ENCODE data around the gene MYBL2.
A peak's percentile ranks its signal among the peaks of the same experiment; 100 is the strongest.
"Not testable (repeated sequence)": the region's sequence is repeated elsewhere in the genome, so short reads cannot be mapped to it uniquely, and the experiment has no call there.

Gene MYBL2

DNA sequence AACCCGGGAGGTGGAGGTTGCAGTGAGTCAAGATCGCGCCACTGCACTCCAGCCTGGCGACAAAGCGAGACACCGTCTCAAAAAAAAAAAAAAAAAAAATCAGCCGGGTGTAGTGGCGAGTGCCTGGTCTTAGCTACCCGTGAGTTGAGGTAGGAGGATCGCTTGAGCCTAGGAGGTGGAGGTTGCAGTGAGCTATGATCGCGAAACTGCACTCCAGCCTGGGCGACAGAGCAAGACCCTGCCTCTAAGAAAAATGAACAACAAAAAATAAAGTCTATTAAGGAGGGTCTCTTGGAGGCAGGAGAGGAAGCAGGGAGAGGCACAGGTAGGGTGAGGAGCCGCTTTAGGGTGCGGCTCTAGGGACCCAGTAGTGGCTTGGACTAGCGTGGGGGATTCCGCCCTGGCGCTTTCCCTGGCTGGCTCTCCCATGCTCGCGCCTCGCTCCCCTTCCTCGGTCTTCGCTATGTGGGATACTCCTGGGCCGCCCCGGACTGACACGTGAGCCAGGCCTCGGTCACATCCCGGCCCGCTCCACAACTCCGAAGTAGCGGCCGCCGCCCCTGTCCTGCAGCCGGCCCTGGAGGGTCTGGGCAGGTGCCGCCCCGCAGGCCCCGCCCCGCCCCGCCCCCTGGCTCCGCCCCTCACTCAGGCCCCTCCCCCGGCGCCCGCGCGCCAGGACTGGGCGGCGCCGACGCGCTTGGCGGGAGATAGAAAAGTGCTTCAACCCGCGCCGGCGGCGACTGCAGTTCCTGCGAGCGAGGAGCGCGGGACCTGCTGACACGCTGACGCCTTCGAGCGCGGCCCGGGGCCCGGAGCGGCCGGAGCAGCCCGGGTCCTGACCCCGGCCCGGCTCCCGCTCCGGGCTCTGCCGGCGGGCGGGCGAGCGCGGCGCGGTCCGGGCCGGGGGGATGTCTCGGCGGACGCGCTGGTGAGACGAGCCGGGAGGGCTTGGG lies at the start of gene MYBL2:
TSS of gene MYBL2 (plus strand) at position 739 of the 953 bp plus-strand sequence. CDS start at position 909, 170 bp downstream.
- no peaks in the 10 kb centered on the region for H3K4me1 ChIP-seq (ENCODE audit: control insufficient read depth, low read depth, low read length)
- H3K27ac ChIP-seq (ENCODE audit: low read length), result peak within 1 kb of the TSS; percentile 41

DNA sequence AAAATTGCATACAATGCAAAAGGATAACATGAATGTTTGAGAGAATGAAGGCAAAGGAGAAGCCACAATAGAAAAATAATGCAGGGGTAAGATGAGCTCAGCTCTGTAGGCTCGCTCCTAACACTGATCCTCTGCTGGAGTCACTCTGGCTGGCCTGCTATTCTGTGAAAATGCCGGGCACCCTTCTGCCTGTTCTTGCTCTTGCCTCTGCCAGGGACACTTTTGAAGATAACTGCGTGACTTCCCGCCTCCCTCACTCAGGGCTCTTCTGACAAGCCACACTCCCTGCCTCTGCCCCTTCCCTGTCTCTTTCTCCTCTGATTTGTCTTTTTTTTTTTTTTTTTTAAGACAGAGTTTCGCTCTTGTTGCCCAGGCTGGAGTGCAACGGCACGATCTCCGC lies 35.3 kb upstream of the MYBL2 start:
- H3K27ac ChIP-seq (ENCODE audit: low read length), result no peak overlapping the region
- H3K9ac ChIP-seq (ENCODE audit: low read length), result no peak overlapping the region
- no peak overlapping the region for H3K4me3 ChIP-seq (ENCODE audit: low read length)
- H3K4me1 ChIP-seq (ENCODE audit: control insufficient read depth, low read depth, low read length), result no peaks in the 10 kb centered on the region
- H3K36me3 ChIP-seq (ENCODE audit: control insufficient read depth, low read depth, low read length), result peaks cover 22% of the 10 kb centered on the region
- no peaks in the 10 kb centered on the region for H3K9me3 ChIP-seq (ENCODE audit: control insufficient read depth, low read depth, low read length)
- no peaks in the 10 kb centered on the region for H3K27me3 ChIP-seq (ENCODE audit: control insufficient read depth, insufficient read depth, low read length)

More for the DNA sequence above, at the start of gene MYBL2:
- Histone ChIP-seq H3K4me3 (ENCODE audit: low read length) (peak within 1 kb of the TSS; percentile 87), H3K36me3 (ENCODE audit: control insufficient read depth, low read depth, low read length) (peaks cover 6% of the 10 kb centered on the region), H3K9ac (ENCODE audit: low read length) (peak within 1 kb of the TSS; percentile 93), H3K9me3 (ENCODE audit: control insufficient read depth, low read depth, low read length) (no peaks in the 10 kb centered on the region), H3K27me3 (ENCODE audit: control insufficient read depth, insufficient read depth, low read length) (peaks cover 19% of the 10 kb centered on the region)

DNA sequence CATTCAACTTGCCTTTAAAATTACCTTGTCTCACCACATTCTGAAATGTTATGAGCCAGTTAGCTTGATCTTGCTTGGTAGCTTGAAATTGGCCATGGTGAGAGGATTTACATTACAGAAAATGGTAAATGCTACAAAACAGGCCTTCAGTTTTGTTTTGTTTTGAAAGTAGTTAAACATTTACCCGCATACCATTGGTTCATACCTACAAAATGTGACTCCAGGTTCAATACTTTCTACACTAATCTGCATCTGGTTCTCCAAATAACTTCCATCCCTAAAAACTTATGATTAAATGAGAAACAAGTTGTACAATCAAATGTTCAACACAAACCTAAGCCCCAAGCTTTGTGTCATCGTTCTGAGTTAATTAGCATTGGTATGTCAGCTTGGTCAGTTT lies 30.5 kb upstream of the MYBL2 start:
- Histone ChIP-seq H3K4me3 (ENCODE audit: low read length) (no peak overlapping the region), H3K9me3 (ENCODE audit: control insufficient read depth, low read depth, low read length) (no peaks in the 10 kb centered on the region), H3K4me1 (ENCODE audit: control insufficient read depth, low read depth, low read length) (no peaks in the 10 kb centered on the region), H3K27me3 (ENCODE audit: control insufficient read depth, insufficient read depth, low read length) (no peaks in the 10 kb centered on the region), H3K36me3 (ENCODE audit: control insufficient read depth, low read depth, low read length) (peaks cover 32% of the 10 kb centered on the region), H3K9ac (ENCODE audit: low read length) (no peak overlapping the region), H3K27ac (ENCODE audit: low read length) (no peak overlapping the region)

DNA sequence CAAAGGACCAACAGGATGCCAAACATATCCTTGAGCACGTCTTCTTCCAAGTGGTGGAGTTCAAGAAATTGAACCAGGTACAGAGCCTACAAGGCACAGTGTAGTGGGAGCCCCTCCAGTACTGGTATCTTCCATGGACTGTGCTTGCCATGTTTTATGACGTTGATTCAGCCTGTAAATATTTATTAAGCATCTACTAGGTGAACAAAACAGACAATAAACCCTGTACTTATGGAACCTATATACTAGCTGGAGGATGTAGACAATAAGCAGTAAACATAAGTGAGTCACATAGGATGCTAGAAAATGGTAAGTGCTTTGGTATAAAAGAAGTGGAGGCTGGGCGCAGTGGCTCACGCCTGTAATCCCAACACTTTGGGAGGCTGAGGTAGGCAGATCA lies 24.4 kb upstream of the MYBL2 start:
- Histone ChIP-seq H3K9me3 (ENCODE audit: control insufficient read depth, low read depth, low read length) (no peaks in the 10 kb centered on the region), H3K4me3 (ENCODE audit: low read length) (no peak overlapping the region), H3K27me3 (ENCODE audit: control insufficient read depth, insufficient read depth, low read length) (no peaks in the 10 kb centered on the region), H3K36me3 (ENCODE audit: control insufficient read depth, low read depth, low read length) (peaks cover 25% of the 10 kb centered on the region), H3K4me1 (ENCODE audit: control insufficient read depth, low read depth, low read length) (no peaks in the 10 kb centered on the region), H3K27ac (ENCODE audit: low read length) (no peak overlapping the region), H3K9ac (ENCODE audit: low read length) (no peak overlapping the region)

DNA sequence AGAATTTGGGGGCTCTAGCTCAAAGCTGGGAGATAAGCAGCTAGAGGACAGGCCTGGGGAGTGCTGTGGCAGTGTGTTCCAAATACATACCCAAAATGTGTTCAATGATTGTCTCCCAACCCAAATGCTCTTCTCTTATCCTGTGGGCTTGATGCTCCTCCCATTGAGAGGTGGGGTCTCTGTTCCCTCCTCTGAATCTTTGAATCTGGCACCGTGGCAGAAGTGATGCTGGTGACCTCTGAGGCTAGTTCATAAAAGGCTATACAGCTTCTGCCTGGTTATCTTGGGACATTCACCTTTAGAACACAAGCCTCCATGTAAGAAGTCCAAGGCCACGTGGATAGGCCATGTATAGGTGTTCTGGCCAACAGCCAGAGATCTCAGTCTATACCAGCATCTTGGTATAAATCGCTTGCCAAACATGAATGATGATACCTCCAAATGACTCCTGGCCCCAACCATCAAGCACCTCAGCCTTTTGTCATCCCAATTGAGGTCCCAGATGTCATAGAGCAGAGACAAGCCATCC lies 15.9 kb upstream of the MYBL2 start:
- Histone ChIP-seq H3K9ac (ENCODE audit: low read length) (no peak overlapping the region), H3K27ac (ENCODE audit: low read length) (no peak overlapping the region), H3K36me3 (ENCODE audit: control insufficient read depth, low read depth, low read length) (peaks cover 9% of the 10 kb centered on the region), H3K9me3 (ENCODE audit: control insufficient read depth, low read depth, low read length) (no peaks in the 10 kb centered on the region), H3K27me3 (ENCODE audit: control insufficient read depth, insufficient read depth, low read length) (no peaks in the 10 kb centered on the region), H3K4me1 (ENCODE audit: control insufficient read depth, low read depth, low read length) (no peaks in the 10 kb centered on the region), H3K4me3 (ENCODE audit: low read length) (no peak overlapping the region)

DNA sequence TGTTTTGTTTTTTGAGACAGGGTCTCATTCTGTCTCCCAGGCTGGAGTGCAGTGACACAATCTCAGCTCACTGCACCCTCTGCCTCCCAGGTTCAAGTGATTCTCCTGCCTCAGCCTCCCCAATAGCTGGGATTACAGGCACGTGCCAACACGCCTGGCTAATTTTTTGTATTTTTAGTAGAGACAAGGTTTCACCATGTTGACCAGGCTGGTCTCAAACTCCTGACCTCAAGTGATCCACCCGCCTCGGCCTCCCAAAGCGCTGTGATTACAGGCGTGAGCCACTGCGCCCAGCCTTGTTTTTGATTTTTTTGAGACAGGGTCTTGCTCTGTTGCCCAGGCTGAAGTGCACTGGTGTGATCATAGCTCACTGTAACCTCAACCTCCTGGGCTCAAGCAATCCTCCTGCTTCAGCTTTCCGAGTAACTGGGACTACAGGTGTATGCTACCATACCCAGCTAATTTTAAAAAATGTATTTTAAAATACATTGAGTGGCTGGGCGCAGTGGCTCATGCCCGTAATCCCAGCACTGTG lies 15.2 kb upstream of the MYBL2 start:
- not testable (repeated sequence) for H3K27me3 ChIP-seq (ENCODE audit: control insufficient read depth, insufficient read depth, low read length); H3K27ac ChIP-seq (ENCODE audit: low read length); H3K9ac ChIP-seq (ENCODE audit: low read length)

DNA sequence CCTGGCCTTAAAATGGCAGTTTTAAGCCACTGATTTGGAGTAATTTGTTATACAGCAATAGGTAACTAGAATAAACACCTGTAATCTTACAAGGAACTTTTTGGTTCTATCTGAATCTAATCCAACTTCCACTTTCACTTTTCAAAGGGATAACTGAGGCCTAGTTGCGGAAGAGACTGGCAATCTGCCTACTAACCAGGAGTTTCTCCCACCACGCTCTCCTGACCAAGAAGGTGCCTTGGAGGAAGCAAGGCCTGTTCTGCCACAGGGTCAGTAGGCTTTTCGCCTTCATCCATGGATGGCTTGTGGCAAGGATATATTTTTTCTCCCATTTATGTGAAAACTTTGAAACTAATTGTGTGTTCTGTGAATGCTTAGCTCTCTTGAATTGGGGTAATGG lies 12.9 kb upstream of the MYBL2 start:
- H3K4me1 ChIP-seq (ENCODE audit: control insufficient read depth, low read depth, low read length), result no peaks in the 10 kb centered on the region
- no peaks in the 10 kb centered on the region for H3K9me3 ChIP-seq (ENCODE audit: control insufficient read depth, low read depth, low read length)
- no peak overlapping the region for H3K9ac ChIP-seq (ENCODE audit: low read length)
- H3K36me3 ChIP-seq (ENCODE audit: control insufficient read depth, low read depth, low read length), result no peaks in the 10 kb centered on the region
- no peaks in the 10 kb centered on the region for H3K27me3 ChIP-seq (ENCODE audit: control insufficient read depth, insufficient read depth, low read length)
- H3K4me3 ChIP-seq (ENCODE audit: low read length), result no peak overlapping the region
- no peak overlapping the region for H3K27ac ChIP-seq (ENCODE audit: low read length)

More for the DNA sequence above, 15.2 kb upstream of the MYBL2 start:
- not testable (repeated sequence) for H3K9me3 ChIP-seq (ENCODE audit: control insufficient read depth, low read depth, low read length); H3K4me3 ChIP-seq (ENCODE audit: low read length); H3K4me1 ChIP-seq (ENCODE audit: control insufficient read depth, low read depth, low read length); H3K36me3 ChIP-seq (ENCODE audit: control insufficient read depth, low read depth, low read length)

DNA sequence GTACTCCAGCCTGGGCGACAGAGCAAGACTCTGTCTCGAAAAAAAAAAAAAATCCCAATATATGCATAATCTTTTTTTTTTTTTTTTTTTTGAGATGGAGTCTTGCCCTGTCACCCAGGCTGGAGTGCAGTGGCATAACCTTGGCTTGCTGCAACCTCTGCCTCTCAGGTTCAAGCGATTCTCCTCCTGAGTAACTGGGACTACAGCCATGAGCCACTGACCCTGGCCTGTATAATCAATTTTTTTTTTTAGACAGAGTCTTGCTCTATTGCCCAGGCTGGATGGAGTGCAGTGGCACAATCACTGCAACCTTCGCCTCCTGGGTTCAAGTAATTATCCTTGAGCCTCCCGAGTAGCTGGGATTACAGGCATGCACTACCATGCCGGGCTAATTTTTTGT lies 11.7 kb upstream of the MYBL2 start:
- H3K9ac ChIP-seq (ENCODE audit: low read length); H3K9me3 ChIP-seq (ENCODE audit: control insufficient read depth, low read depth, low read length); H3K27ac ChIP-seq (ENCODE audit: low read length); H3K27me3 ChIP-seq (ENCODE audit: control insufficient read depth, insufficient read depth, low read length); H3K4me1 ChIP-seq (ENCODE audit: control insufficient read depth, low read depth, low read length); H3K36me3 ChIP-seq (ENCODE audit: control insufficient read depth, low read depth, low read length); H3K4me3 ChIP-seq (ENCODE audit: low read length): not testable (repeated sequence)

DNA sequence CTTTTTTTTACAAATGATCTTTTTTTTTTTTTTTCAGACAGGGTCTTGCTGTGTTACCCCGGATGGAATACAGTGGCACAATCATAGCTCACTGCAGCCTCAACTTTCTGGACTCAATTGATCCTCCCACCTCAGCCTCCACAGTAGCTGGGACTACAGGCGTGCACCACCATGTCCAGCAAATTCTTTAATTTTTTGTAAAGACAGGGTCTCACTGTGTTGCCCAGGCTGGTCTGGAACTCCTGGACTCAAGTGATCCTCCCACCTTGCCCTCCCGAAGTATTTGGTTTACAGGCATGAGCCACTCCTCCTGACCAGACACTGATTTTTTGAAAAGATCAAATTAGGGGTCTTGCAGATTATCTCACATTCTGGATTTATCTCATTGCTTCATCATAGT lies 11.0 kb upstream of the MYBL2 start:
- Histone ChIP-seq H3K4me1 (ENCODE audit: control insufficient read depth, low read depth, low read length) (no peaks in the 10 kb centered on the region), H3K9me3 (ENCODE audit: control insufficient read depth, low read depth, low read length) (no peaks in the 10 kb centered on the region), H3K36me3 (ENCODE audit: control insufficient read depth, low read depth, low read length) (no peaks in the 10 kb centered on the region), H3K9ac (ENCODE audit: low read length) (no peak overlapping the region), H3K27ac (ENCODE audit: low read length) (no peak overlapping the region), H3K4me3 (ENCODE audit: low read length) (no peak overlapping the region), H3K27me3 (ENCODE audit: control insufficient read depth, insufficient read depth, low read length) (no peaks in the 10 kb centered on the region)

DNA sequence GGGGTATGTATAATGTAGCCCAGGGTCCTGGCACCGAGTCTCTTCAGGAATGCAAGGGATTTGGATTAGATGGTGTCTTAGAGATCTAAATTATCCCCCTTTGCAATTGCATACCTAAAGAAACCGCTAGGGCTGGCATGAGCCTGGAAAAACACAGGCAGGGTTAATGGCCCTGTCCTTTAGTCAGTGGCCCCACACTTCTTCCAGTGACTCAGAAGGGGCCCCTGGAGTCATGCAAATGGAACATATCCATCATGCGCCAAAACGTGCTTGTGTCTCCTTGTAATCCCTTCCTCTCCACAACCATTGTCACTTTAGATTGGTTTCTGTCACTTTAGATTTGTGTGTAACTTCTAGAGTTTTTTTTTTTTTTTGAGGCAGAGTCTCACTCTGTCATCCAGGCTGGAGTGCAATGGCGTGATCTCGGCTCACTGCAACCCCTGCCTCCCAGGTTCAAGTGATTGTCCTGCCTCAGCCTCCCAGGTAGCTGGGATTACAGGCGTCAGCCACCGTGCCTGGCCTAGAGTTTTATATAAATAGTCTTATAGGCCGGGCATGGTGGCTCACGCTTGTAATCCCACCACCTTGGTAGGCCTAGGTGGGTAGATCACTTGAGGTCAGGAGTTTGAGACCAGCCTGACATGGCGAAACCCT lies 8.7 kb upstream of the MYBL2 start:
- Histone ChIP-seq H3K36me3 (ENCODE audit: control insufficient read depth, low read depth, low read length) (no peaks in the 10 kb centered on the region), H3K4me3 (ENCODE audit: low read length) (peak overlapping the region; percentile 80), H3K4me1 (ENCODE audit: control insufficient read depth, low read depth, low read length) (no peaks in the 10 kb centered on the region), H3K9me3 (ENCODE audit: control insufficient read depth, low read depth, low read length) (no peaks in the 10 kb centered on the region), H3K27me3 (ENCODE audit: control insufficient read depth, insufficient read depth, low read length) (no peaks in the 10 kb centered on the region), H3K27ac (ENCODE audit: low read length) (peak overlapping the region; percentile 29), H3K9ac (ENCODE audit: low read length) (peak overlapping the region; percentile 79)

DNA sequence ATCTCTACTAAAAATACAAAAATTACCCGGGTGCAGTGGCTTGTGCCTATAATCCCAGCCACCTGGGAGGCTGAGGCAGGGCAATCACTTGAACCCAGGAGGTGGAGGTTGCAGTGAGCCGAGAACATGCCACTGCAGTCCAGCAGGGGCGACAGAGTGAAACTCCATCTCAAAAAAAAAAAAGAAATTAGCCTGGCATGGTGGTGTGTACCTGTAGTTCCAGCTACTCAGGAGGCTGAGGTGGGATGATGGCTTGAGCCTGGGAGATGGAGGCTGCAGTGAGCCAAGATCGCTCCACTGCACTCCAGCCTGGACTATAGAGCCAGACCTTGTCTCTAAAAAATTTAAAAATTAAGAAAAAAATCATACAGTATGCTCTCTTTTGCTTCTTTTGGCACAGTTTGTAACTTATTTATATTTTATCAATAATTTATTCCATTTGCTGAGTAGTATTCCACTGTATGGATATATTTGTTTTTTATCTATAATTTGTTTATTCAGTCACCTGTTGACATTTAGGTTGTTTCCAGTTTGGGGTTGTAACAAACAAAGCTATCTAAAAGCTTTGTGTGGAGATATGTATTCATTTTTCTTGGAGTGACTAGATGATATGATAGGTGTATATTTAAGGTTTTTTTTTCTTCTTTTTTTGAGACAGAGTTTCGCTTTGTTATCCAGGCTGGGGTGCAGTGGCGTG lies 8.0 kb upstream of the MYBL2 start:
- Histone ChIP-seq H3K27ac (ENCODE audit: low read length) (no peak overlapping the region), H3K36me3 (ENCODE audit: control insufficient read depth, low read depth, low read length) (no peaks in the 10 kb centered on the region), H3K9me3 (ENCODE audit: control insufficient read depth, low read depth, low read length) (no peaks in the 10 kb centered on the region), H3K4me1 (ENCODE audit: control insufficient read depth, low read depth, low read length) (no peaks in the 10 kb centered on the region), H3K4me3 (ENCODE audit: low read length) (no peak overlapping the region), H3K27me3 (ENCODE audit: control insufficient read depth, insufficient read depth, low read length) (no peaks in the 10 kb centered on the region), H3K9ac (ENCODE audit: low read length) (no peak overlapping the region)
